ENCODE results near the gene ABTB2.

The ABTB2 gene

GRCh38 chr11:34178209-34178821 is 179.5 kb downstream of the ABTB2 start:
- TF ChIP-seq FOXP2 (optimal IDR thresholded peaks at IDR 0.05; ENCODE audit: borderline replicate concordance, extremely low read depth, extremely low read length, insufficient read depth) (no peak), POLR2AphosphoS5 (IDR thresholded peaks at IDR 0.05; ENCODE audit: low read depth, low read length) (no peak), REST (IDR thresholded peaks at IDR 0.05; ENCODE audit: insufficient read depth in 1 of 2, low read depth in 2 of 2, low read length in 2 of 2) (no peak), SIN3A (IDR thresholded peaks at IDR 0.05; ENCODE audit: borderline replicate concordance, insufficient read depth, low read length) (no peak), TAF1 (IDR thresholded peaks at IDR 0.05; ENCODE audit: borderline replicate concordance, insufficient read depth, low read length) (no peak)

GRCh38 chr11:34176751-34177209 is 181.0 kb downstream of the ABTB2 start:
- TF ChIP-seq FOXP2 (optimal IDR thresholded peaks at IDR 0.05; ENCODE audit: borderline replicate concordance, extremely low read depth, extremely low read length, insufficient read depth) (no peak), SIN3A (IDR thresholded peaks at IDR 0.05; ENCODE audit: borderline replicate concordance, insufficient read depth, low read length) (no peak), TAF1 (IDR thresholded peaks at IDR 0.05; ENCODE audit: borderline replicate concordance, insufficient read depth, low read length) (no peak)

GRCh38 chr11:34175284-34176019 is 182.4 kb downstream of the ABTB2 start:
- TF ChIP-seq SIN3A (IDR thresholded peaks at IDR 0.05; ENCODE audit: borderline replicate concordance, insufficient read depth, low read length), result no peak
- no peak for TF ChIP-seq POLR2AphosphoS5 (IDR thresholded peaks at IDR 0.05; ENCODE audit: low read depth, low read length)
- TF ChIP-seq FOXP2 (optimal IDR thresholded peaks at IDR 0.05; ENCODE audit: borderline replicate concordance, extremely low read depth, extremely low read length, insufficient read depth), result no peak
- no peak for TF ChIP-seq REST (IDR thresholded peaks at IDR 0.05; ENCODE audit: insufficient read depth in 1 of 2, low read depth in 2 of 2, low read length in 2 of 2)
- no peak for TF ChIP-seq TAF1 (IDR thresholded peaks at IDR 0.05; ENCODE audit: borderline replicate concordance, insufficient read depth, low read length)

GRCh38 chr11:34174412-34175041 is 183.3 kb downstream of the ABTB2 start:
- TF ChIP-seq SIN3A (IDR thresholded peaks at IDR 0.05; ENCODE audit: borderline replicate concordance, insufficient read depth, low read length), result no peak
- TF ChIP-seq POLR2AphosphoS5 (IDR thresholded peaks at IDR 0.05; ENCODE audit: low read depth, low read length), result no peak
- peak; percentile 71 for TF ChIP-seq FOXP2 (optimal IDR thresholded peaks at IDR 0.05; ENCODE audit: borderline replicate concordance, extremely low read depth, extremely low read length, insufficient read depth)

GRCh38 chr11:34173050-34173449 is 184.8 kb downstream of the ABTB2 start:
- no peak for TF ChIP-seq SIN3A (IDR thresholded peaks at IDR 0.05; ENCODE audit: borderline replicate concordance, insufficient read depth, low read length)
- no peak for TF ChIP-seq REST (IDR thresholded peaks at IDR 0.05; ENCODE audit: insufficient read depth in 1 of 2, low read depth in 2 of 2, low read length in 2 of 2)
- no peak for TF ChIP-seq FOXP2 (optimal IDR thresholded peaks at IDR 0.05; ENCODE audit: borderline replicate concordance, extremely low read depth, extremely low read length, insufficient read depth)
- no peak for TF ChIP-seq POLR2AphosphoS5 (IDR thresholded peaks at IDR 0.05; ENCODE audit: low read depth, low read length)
- no peak for TF ChIP-seq TAF1 (IDR thresholded peaks at IDR 0.05; ENCODE audit: borderline replicate concordance, insufficient read depth, low read length)

Data from PFSK-1 (cell line).